GM21576 (cell line): ENCODE results near the gene ACBD5.
A peak's percentile ranks its signal among the peaks of the same experiment; 100 is the strongest.
"Not testable (repeated sequence)": the region's sequence is repeated elsewhere in the genome, so short reads cannot be mapped to it uniquely, and the experiment has no call there.

ENCODE experiments used
- ATAC-seq: cut with Tn5 transposase; IDR thresholded peaks from one replicate; pipeline ENCODE4 v1.9.1; 2021; ENCODE audit warnings: mild to moderate bottlenecking, moderate library complexity; ENCODE audit not compliant: unreplicated experiment

ACBD5 gene

DNA sequence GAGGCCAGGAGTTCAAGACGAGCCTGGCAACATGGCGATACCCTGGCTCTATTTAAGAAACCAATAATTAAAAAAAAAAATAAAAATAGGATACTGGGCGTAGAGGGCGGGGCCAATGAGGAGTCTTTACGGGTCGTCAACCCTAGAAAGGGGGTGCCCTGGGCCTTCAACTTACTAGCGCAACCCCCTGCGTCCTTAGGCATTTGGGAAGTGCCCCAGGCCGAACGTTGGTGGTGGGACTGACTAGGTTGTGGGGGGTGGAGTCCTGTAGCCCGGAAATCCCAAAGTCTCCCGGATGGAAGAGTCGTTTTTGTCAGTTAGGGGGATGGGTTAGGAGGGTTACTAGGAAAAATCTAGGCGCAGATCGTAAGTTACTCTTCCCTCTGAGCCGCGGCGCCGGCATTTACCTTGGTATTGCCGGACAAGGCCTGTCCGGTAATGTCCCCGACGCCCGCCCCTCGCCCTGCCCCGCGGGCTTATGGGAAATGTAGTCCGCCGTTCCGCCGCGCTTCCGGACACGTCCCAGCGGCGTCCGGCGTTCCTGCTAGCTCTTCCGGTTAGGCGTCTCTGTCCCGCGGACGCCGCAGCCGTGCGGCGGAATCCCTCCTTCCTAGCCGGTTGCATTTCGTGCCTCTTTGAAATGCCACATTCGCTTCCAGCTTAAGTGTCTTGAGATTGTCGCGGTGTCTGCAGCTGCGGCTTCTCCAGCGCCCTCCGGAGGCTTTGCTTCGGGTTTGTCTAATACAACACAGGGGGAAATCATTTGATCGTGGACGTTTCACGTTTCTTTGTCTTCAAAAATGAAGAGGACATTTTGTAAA is 1.3 kb upstream of the ACBD5 start:
- ATAC-seq, result peak; percentile 68

DNA sequence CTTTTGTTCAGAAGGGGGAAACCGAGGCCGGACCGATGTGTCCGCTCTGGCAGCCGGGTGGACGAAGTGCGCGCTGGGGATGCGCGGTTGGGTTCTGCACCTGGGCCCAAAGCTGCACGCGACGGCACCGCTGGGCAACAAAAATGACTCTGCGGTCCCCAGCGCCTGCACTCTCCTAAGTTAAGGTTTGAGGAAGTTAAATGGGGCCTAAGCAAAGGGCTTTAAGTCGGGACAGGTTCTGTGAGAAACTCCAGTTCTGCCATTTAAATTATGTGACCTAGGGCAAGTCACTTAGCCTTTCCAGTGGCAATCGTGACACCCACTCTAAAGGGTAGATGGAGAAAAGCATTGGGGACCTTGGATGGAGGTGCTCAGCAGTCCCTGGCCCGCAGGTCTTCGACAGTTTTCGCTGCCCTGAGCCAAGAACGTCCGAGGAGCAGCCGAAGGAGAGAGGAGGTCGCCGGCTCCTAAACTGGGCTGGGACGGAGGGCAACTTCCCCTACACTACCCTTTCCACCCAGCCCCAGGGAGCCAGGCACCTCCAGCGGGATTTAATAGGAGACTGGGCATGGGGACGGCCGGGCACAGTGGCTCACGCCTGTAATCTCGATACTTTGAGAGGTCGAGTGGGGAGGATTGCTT is 534 bp upstream of the ACBD5 start:
- peak; percentile 7 for ATAC-seq

DNA sequence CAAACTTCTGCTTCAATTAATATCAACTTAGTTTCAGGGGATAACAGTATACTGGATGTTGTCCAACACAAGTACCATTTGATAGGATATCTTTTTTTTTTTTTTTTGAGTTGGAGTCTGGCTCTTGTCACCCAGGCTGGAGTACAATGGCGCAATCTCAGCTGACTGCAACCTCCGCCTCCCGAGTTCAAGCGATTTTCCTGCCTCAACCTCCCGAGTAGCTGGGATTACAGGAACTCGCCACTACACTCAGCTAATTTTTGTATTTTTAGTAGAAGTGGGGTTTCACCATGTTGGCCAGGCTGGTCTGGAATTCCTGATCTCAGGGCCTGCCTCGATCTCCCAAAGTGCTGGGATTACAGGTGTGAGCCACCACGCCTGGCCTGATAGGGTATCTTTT is 3.1 kb downstream of the ACBD5 start:
- not testable (repeated sequence) for ATAC-seq

DNA sequence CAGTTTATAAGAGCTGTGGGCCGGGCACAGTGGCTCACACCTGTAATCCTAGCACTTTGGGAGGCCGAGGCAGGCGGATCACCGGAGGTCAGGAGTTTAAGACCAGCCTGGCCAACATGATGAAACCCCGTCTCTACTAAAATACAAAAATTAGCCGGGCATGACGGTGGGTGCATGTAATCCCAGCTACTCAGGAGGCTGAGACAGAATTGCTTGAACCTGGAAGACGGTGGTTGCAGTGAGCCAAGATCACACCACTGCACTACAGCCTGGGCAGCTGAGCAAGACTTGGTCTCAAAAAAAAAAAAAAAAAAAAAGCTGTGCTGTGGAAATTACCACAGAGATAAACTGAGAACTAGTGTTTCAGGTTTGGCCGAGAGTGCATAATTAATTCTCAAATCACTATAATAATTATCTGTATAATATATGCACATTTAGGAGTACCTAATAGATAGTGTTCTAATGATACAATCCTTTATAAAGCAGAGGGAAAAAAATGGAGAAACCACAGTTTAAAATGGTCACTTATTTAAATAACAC is 3.9 kb downstream of the ACBD5 start:
- not testable (repeated sequence) for ATAC-seq

DNA sequence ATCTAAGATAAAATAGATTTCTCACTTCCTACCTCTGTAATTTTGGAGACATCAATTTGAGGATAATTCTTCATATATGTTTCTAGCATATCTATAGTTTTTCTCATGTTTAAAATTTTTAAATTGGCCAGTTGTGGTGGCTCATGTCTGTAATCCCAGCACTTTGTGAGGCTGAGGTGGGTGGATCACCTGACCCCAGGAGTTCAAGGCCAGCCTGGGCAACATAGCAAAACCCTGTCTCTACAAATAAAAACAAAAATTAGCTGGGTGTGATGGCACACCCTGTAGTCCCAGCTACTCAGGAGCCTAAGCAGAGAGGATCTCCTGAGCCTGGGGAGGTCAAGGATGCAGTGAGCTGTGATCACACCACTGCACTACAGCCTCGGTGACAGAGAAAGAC is 4.9 kb downstream of the ACBD5 start:
- ATAC-seq, result no peak

DNA sequence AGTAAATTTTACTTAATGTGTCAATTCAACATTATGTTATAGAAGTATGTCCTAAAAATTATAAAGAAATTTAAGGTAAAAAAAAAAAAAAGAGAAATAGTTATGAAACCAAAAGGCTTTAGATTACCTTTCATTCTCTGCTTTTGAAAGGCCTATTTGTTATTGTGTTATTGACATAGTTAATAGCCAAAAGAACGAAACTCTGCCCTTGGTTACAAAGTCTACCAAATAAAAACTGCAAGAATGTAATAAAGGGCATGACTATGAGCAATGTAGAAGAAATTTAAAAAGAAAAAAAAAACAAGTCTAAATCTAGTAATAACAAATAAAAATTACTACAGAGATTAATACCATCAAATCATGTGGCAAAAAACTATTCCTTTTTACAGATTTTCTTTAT is 10.6 kb downstream of the ACBD5 start:
- no peak for ATAC-seq

DNA sequence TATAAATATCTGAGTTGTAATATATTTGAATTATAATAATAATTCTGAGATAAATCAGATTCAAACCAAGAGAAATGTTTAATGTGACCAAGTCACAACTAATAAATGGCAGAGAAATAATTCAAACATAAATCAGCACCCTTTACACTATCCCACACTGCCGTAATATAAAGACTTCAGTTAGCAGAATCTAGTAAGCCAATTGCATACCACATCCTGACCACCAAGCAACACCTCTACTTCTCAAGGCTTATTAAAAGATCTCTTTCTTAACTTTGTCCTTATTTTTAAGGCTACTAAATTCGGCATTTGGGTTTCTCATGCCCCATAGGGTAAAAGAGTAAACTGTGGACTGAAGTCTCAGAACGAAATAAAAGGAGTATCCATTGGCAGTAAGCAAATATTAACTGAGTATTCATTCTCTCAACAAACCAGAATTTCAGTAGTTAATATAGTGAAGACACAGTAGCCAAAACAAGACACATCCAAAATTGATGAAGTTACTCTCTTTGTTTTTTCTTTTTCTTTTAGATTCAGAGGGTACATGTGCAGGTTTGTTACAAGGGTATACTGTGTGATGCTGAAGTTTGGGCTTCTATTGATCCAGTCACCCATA is 14.8 kb downstream of the ACBD5 start:
- no peak for ATAC-seq

DNA sequence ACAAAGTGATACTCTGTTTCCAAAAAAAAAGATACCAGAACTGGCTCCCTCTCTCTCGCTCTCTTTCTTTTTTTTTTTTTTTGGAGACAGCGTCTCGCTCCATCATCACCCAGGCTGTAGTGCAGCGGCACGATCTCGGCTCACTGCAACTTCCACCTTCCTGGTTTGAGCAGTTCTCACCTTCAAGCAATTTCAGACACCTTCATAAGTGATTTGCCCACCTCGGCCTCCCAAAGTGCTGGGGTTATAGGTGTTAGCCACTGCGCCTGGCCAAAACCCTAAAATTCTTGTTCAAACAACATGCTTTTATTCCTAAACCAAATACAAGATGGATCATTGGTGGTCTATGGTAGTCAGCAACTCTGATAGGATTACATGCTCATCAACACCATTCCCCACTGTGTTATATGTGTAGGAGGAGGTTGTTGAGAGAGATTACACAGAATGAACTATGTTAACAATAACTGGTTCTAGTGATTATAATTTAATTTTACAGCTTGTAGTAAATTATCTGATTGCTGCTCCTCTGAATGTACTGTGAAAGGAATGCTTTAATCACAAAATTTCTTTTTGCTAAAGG is 15.5 kb downstream of the ACBD5 start:
- no peak for ATAC-seq

DNA sequence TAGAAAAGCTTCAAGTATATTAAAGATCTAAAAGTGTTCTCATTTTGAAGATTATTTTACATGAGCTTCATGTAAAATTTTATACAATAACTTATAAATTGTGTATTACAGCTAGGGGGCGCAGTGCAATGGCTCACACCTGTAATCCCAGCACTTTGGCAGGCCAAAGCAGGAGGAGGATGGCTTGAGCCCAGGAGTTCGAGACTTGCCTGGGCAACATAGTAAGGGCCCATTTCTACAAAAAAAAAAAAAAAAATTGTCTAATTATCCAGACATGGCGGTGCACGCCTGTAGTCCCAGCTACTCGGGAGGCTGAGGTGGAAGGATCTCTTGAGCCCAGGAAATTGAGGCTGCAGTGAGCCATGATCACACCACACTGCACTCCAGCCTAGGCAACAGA is 16.6 kb downstream of the ACBD5 start:
- ATAC-seq, result no peak

DNA sequence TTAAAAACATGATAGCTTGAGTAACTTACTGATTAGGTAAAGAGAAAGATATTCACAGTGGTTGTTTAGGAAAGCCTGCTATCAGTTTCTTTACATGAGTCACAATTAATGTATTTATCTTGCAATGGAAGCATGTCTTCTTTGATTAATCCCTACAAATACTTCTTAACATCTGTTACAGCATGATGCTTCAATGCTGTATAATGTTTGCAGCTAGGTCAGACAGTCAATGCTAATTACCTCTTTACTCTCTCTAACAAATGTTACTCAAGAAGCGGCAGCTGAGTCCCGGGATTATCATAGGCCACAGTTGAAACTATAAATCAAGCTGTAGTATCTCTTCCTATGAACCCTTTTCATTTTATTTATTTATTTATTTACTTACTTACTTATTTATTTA is 33.2 kb downstream of the ACBD5 start:
- no peak for ATAC-seq

DNA sequence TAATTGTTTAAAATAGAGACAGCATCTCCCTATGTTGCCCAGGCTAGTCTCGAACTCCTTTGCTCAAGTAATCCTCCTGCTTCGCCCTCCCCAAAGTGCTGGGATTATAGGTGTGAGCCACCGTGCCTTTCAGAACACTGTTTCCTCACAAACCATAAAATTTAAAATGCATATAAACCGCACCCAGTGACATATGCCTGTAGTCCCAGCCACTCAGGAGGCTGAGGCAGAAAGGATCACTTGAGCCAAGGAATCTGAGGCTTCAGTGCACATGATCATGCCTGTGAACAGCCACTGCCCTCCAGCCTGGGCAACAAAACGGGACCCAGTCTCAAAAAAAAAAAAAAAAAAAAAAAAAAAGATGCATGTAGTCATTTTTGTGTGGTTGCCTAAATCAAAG is 36.8 kb downstream of the ACBD5 start:
- no peak for ATAC-seq

DNA sequence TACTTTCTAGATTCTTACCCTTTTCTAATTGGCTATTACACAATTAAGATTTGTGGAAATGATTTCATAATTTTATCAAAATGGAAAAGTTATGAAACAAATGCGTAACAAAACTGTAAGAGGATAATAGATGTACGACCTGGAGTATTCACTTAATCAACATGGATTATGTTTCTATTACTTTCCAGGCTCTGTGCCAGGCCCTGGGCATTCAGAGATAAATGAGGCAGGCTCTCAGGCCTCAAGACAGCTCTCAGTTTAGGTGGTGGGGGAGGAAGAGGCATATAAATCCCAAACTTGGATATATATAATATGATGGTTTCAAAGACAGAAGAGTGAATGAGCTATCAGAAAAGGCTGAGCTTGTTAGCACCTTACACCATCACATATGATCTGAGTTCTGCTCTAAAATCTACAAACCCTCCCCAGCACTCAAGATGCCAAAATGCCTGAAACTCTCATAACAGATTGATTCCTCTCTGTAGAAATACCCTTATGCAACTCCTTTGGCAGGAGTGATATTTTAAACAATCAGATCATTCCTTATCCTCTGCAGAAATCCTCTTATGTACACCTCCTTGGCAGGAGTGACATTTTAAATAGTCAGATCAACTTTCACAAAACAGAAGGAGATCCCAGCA is 42.5 kb downstream of the ACBD5 start:
- ATAC-seq, result no peak

DNA sequence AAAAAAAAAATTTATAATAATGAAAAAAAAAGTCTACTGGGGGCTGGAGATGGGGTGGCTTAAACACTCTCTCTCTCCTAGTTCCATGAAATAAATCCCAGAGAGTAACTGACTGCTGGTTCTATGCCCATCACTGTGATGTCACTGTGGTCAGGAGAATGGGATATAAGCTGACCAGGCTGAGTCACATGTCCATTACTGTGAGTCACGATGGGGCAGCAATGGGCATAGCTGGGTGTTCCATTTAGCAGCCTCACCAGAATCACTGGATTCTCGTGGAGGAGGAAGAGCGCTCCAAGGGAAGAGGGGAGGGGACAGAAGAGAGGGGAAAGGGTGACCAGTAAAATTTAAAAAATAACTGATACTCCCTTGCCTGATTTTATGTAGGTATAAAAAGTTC is 48.3 kb downstream of the ACBD5 start:
- ATAC-seq, result no peak

DNA sequence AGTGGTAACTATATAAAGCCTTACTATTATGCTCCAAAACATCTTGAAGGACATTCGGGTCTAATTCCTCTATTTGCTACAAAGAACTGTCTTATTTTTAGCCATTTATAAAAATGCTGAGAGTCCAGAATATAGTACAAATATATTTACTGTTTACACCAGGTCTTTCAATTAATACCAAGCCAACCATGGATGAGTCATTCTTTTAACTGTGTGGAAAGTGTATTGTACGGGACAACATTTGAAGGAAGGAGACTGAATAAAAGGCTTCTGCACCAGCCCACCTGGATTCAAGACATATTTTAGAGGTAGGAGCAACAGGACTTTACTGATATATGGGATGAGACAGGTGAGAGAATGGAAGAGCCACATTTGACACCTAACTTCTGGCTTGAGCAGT is 50.1 kb downstream of the ACBD5 start:
- no peak for ATAC-seq

DNA sequence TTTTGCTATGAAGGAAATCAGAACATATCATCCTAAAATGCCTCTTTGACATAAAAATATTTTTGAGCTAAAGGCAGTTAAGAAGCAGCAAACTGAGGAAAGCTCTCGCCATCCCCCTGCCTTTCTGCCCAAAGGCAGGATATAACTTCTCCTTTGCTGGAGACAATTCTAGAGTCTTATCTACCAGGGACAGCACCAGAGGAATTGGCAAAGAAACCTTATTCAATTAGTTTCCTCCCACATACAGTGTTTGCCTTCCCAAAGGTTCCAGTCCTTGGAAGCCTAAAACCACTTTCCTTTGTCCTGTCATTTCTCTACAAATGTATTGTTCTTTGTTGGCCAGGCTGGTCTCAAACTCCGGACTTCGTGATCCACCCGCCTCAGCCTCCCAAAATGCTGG is 51.7 kb downstream of the ACBD5 start:
- no peak for ATAC-seq

DNA sequence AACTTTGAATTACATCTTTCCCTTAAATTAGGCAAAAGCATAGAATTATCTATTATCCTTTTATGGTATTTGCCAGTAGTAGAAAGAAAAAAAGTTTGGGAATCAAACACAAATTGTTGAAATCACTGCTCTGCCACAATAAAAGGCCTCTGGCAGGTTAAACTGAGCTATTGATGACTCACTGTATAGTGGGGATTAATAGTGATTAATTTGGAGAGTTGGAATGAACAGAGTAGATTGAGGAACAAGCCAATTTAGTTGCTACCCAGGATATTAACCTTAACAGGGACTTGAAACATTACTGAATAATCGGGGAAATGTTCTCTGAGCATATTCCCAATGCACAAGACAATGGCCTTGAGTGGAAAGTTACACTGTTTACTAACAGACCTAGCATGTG is 52.3 kb downstream of the ACBD5 start:
- ATAC-seq, result no peak

DNA sequence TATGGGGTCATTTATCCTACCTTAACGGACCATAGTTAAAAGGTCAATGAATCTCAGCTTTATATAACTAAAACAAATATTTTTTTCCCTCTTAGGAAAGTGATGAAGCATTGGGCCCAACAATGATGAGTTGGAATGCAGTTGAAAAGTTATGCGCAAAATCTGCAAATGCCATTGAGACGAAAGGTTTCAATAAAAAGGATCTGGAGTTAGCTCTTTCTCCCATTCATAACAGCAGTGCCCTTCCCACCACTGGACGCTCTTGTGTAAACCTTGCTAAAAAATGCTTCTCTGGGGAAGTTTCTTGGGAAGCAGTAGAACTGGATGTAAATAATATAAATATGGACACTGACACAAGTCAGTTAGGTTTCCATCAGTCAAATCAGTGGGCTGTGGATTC is 70.7 kb downstream of the ACBD5 start:
- ATAC-seq, result no peak

DNA sequence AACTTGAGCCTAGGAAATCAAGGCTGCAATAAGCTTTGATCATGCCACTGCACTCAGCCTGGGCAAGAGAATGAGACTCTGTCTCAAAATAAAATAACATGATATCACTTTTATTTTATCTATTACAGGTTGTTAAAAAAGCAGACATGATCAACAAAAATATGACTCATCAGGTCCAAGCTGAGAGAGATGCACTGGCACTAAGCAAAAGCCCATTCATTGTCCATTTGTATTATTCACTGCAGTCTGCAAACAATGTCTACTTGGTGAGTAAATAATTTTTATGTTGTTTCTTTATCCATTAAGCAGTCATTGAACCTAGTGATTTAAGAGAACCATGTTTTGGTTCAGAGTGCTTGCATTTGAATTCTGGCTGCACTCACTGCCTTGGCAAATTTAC is 82.2 kb downstream of the ACBD5 start:
- ATAC-seq, result no peak

DNA sequence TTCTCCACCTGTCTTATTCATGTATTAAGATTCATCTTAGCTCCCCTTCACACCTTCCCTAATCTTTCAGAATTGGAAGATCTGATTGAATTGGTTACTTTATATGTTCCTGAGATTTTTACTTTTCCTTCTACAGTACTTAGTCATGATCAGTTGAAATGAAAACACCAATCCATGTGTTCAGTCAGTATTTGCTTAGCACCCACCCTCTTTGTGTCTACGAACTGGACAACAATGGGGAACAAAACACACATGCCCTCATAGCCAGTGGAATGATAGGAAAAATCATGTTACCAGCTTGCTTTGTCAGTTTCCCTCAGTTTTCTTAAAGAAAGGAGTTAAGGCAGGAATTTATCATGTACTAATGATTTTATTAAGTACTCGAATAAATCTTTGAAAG is 83.4 kb downstream of the ACBD5 start:
- ATAC-seq, result no peak

DNA sequence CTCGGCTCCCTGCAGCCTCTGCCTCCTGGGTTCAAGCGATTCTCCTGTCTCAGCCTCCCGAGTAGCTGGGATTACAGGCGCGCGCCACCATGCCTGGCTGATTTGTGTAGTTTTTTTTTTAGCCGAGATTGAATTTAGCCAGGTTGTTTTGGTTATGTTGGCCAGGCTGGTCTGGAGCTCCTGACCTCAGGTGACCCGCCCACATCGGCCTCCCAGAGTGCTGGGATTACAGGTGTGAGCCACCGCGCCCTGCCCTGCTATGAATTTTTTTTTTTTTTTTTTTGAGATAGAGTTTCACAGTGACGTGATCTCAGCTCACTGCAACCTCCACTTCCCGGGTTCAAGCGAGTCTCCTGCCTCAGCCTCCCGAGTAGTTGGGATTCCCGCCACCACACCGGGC is 84.0 kb downstream of the ACBD5 start:
- not testable (repeated sequence) for ATAC-seq
